ENCODE data around the gene EML1. TPM values are rescaled to one million over a fixed set of nuclear protein-coding genes. Genes with fewer than 3 reads are reported as not detected.
A peak's percentile ranks its signal among the peaks of the same experiment; 100 is the strongest.

Gene EML1
- total and polyA plus RNA-seq, 7 experiments from 2014 or later = not detected

- ATAC-seq = no peak
- Mint-ChIP-seq H3K4me1 (peaks cover 5 to 34% (median 21%) of the 10 kb centered on the region in 7 donors), H3K27ac (peak overlapping the region in 7 of 9 donors; percentile 12 to 69 (median 48)), H3K4me3 (peak overlapping the region; percentile 69 to 85 (median 79)), H3K36me3 (no peaks in the 10 kb centered on the region), H3K9me3 (no peaks in the 10 kb centered on the region), H3K27me3 (peaks cover 0 to 60% (median 27%) of the 10 kb centered on the region in 5 donors)
- Histone ChIP-seq H3K4me3 (ENCODE audit: low read length) (no peak overlapping the region), H3K4me1 (ENCODE audit: control insufficient read depth in 2 of 2, insufficient read depth in 2 of 2, low read length in 2 of 2) (peaks cover 0 to 4% of the 10 kb centered on the region in 2 donors), H3K36me3 (ENCODE audit: control insufficient read depth in 2 of 3, insufficient read depth in 3 of 3, low read length in 3 of 3) (no peaks in the 10 kb centered on the region), H3K27me3 (ENCODE audit: control insufficient read depth in 2 of 2, insufficient read depth in 2 of 2, low read length in 2 of 2) (peaks cover 0 to 5% of the 10 kb centered on the region in 2 donors), H3K9me3 (ENCODE audit: control insufficient read depth in 2 of 3, low read length in 3 of 3) (no peaks in the 10 kb centered on the region), H3K27ac (ENCODE audit: low read depth, low read length) (no peak overlapping the region)
- DNase-seq = peak in 2 of 9 donors; percentile 5 to 9
- ChIA-PET POLR2A (no interaction called here), CTCF (interaction anchor here (1.6 kb wide), 1 partner anchor 112 kb away, joined by 3 read pairs; no protein-coding TSS in a partner anchor)
- intact Hi-C loops (cut with micrococcal nuclease) = loop anchor here (1.0 to 5.0 kb wide), 5 partner anchors 62 to 311 kb away; partner anchors contain the start of genes CYP46A1 (in 2 of the 2), CCDC85C (in 1 of the 2) and CCNK (in 1 of the 2)
Measured at GRCh38 chr14:99792551-99793212, 531 bp upstream of the EML1 start.

GRCh38 chr14:99794151-99794780 is 1.1 kb downstream of the EML1 start:
- DNase-seq (no peak), ATAC-seq (no peak)
- intact Hi-C loops (cut with micrococcal nuclease) = loop anchor here in 1 of 2 donors (5.0 kb wide), 1 partner anchor 112 kb away; the partner anchor contains the start of gene CYP46A1
- no peaks in the 10 kb centered on the region for H3K36me3 ChIP-seq (ENCODE audit: control insufficient read depth in 2 of 3, insufficient read depth in 3 of 3, low read length in 3 of 3)
- Mint-ChIP-seq H3K9me3 (no peaks in the 10 kb centered on the region), H3K4me3 (peak overlapping the region; percentile 31 to 79 (median 66)), H3K36me3 (no peaks in the 10 kb centered on the region), H3K27me3 (peaks cover 0 to 68% (median 27%) of the 10 kb centered on the region in 5 donors), H3K4me1 (peaks cover 5 to 34% (median 21%) of the 10 kb centered on the region in 7 donors), H3K27ac (peak overlapping the region in 1 of 9 donors; percentile 11)
- ChIA-PET POLR2A (no interaction called here), CTCF (no interaction called here)
- H3K4me1 ChIP-seq (ENCODE audit: control insufficient read depth in 2 of 2, insufficient read depth in 2 of 2, low read length in 2 of 2) = peaks cover 0 to 4% of the 10 kb centered on the region in 2 donors
- H3K4me3 ChIP-seq (ENCODE audit: low read length) = no peak overlapping the region
- no peaks in the 10 kb centered on the region for H3K9me3 ChIP-seq (ENCODE audit: control insufficient read depth in 2 of 3, low read length in 3 of 3)
- peaks cover 0 to 5% of the 10 kb centered on the region in 2 donors for H3K27me3 ChIP-seq (ENCODE audit: control insufficient read depth in 2 of 2, insufficient read depth in 2 of 2, low read length in 2 of 2)
- H3K27ac ChIP-seq (ENCODE audit: low read depth, low read length) = no peak overlapping the region

- Histone ChIP-seq H3K4me3 (ENCODE audit: low read length) (no peak overlapping the region), H3K27ac (ENCODE audit: low read depth, low read length) (no peak overlapping the region), H3K27me3 (ENCODE audit: control insufficient read depth in 2 of 2, insufficient read depth in 2 of 2, low read length in 2 of 2) (peaks cover 0 to 5% of the 10 kb centered on the region in 2 donors), H3K9me3 (ENCODE audit: control insufficient read depth in 2 of 3, low read length in 3 of 3) (no peaks in the 10 kb centered on the region), H3K36me3 (ENCODE audit: control insufficient read depth in 2 of 3, insufficient read depth in 3 of 3, low read length in 3 of 3) (no peaks in the 10 kb centered on the region), H3K4me1 (ENCODE audit: control insufficient read depth in 2 of 2, insufficient read depth in 2 of 2, low read length in 2 of 2) (peaks cover 0 to 4% of the 10 kb centered on the region in 2 donors)
- no peak for DNase-seq
- peaks cover 0 to 76% (median 30%) of the 10 kb centered on the region in 5 donors for H3K27me3 Mint-ChIP-seq
- ATAC-seq = no peak
- intact Hi-C loops (cut with micrococcal nuclease) = no loop called here
- H3K4me3 Mint-ChIP-seq = peak overlapping the region in 3 of 10 donors; percentile 16 to 79 (median 28)
- ChIA-PET POLR2A (no interaction called here), CTCF (interaction anchor here (1.4 kb wide), 1 partner anchor 64 kb away, joined by 3 read pairs; no protein-coding TSS in a partner anchor)
- peaks cover 5 to 28% (median 21%) of the 10 kb centered on the region in 7 donors for H3K4me1 Mint-ChIP-seq
- no peaks in the 10 kb centered on the region for H3K36me3 Mint-ChIP-seq
- no peaks in the 10 kb centered on the region for H3K9me3 Mint-ChIP-seq
- H3K27ac Mint-ChIP-seq = no peak overlapping the region
Measured at GRCh38 chr14:99795046-99795445, 1.8 kb downstream of the EML1 start.

GRCh38 chr14:99797231-99797630 is 4.0 kb downstream of the EML1 start:
- intact Hi-C loops (cut with micrococcal nuclease) = no loop called here
- Histone ChIP-seq H3K9me3 (ENCODE audit: control insufficient read depth in 2 of 3, low read length in 3 of 3) (no peaks in the 10 kb centered on the region), H3K27me3 (ENCODE audit: control insufficient read depth in 2 of 2, insufficient read depth in 2 of 2, low read length in 2 of 2) (peaks cover 0 to 5% of the 10 kb centered on the region in 2 donors), H3K4me3 (ENCODE audit: low read length) (no peak overlapping the region), H3K36me3 (ENCODE audit: control insufficient read depth in 2 of 3, insufficient read depth in 3 of 3, low read length in 3 of 3) (no peaks in the 10 kb centered on the region), H3K27ac (ENCODE audit: low read depth, low read length) (no peak overlapping the region), H3K4me1 (ENCODE audit: control insufficient read depth in 2 of 2, insufficient read depth in 2 of 2, low read length in 2 of 2) (peaks cover 0 to 4% of the 10 kb centered on the region in 2 donors)
- ChIA-PET CTCF (no interaction called here), POLR2A (no interaction called here)
- H3K9me3 Mint-ChIP-seq = peaks cover 0 to 1% (median 0%) of the 10 kb centered on the region in 11 donors
- no peak overlapping the region for H3K4me3 Mint-ChIP-seq
- no peak overlapping the region for H3K27ac Mint-ChIP-seq
- ATAC-seq = no peak
- H3K4me1 Mint-ChIP-seq = peaks cover 0 to 12% (median 5%) of the 10 kb centered on the region in 7 donors
- no peak for DNase-seq
- H3K36me3 Mint-ChIP-seq = peaks cover 0 to 5% (median 0%) of the 10 kb centered on the region in 5 donors
- peaks cover 9 to 69% (median 45%) of the 10 kb centered on the region in 5 donors for H3K27me3 Mint-ChIP-seq

- Mint-ChIP-seq H3K27me3 (peaks cover 26 to 52% (median 34%) of the 10 kb centered on the region in 5 donors), H3K36me3 (peaks cover 0 to 5% (median 0%) of the 10 kb centered on the region in 5 donors), H3K4me3 (no peak overlapping the region), H3K27ac (no peak overlapping the region), H3K9me3 (peaks cover 0 to 1% (median 0%) of the 10 kb centered on the region in 11 donors), H3K4me1 (peaks cover 0 to 2% (median 0%) of the 10 kb centered on the region in 7 donors)
- Histone ChIP-seq H3K27me3 (ENCODE audit: control insufficient read depth in 2 of 2, insufficient read depth in 2 of 2, low read length in 2 of 2) (no peaks in the 10 kb centered on the region), H3K9me3 (ENCODE audit: control insufficient read depth in 2 of 3, low read length in 3 of 3) (no peaks in the 10 kb centered on the region), H3K4me3 (ENCODE audit: low read length) (no peak overlapping the region), H3K4me1 (ENCODE audit: control insufficient read depth in 2 of 2, insufficient read depth in 2 of 2, low read length in 2 of 2) (no peaks in the 10 kb centered on the region), H3K27ac (ENCODE audit: low read depth, low read length) (no peak overlapping the region), H3K36me3 (ENCODE audit: control insufficient read depth in 2 of 3, insufficient read depth in 3 of 3, low read length in 3 of 3) (no peaks in the 10 kb centered on the region)
- POLR2A ChIA-PET = no interaction called here
- DNase-seq (no peak), ATAC-seq (no peak)
- CTCF ChIA-PET = no interaction called here
- intact Hi-C loops (cut with micrococcal nuclease) = no loop called here
Measured at GRCh38 chr14:99800781-99801180, 7.6 kb downstream of the EML1 start.

GRCh38 chr14:99802301-99803105 is 9.3 kb downstream of the EML1 start:
- intact Hi-C loops (cut with micrococcal nuclease) = no loop called here
- no peak overlapping the region for H3K4me3 Mint-ChIP-seq

More at GRCh38 chr14:99802301-99803105, 9.3 kb downstream of the EML1 start:
- POLR2A ChIA-PET = no interaction called here
- Histone ChIP-seq H3K36me3 (ENCODE audit: control insufficient read depth in 2 of 3, insufficient read depth in 3 of 3, low read length in 3 of 3) (no peaks in the 10 kb centered on the region), H3K4me3 (ENCODE audit: low read length) (no peak overlapping the region), H3K4me1 (ENCODE audit: control insufficient read depth in 2 of 2, insufficient read depth in 2 of 2, low read length in 2 of 2) (no peaks in the 10 kb centered on the region), H3K9me3 (ENCODE audit: control insufficient read depth in 2 of 3, low read length in 3 of 3) (no peaks in the 10 kb centered on the region), H3K27ac (ENCODE audit: low read depth, low read length) (no peak overlapping the region), H3K27me3 (ENCODE audit: control insufficient read depth in 2 of 2, insufficient read depth in 2 of 2, low read length in 2 of 2) (no peaks in the 10 kb centered on the region)
- Mint-ChIP-seq H3K4me1 (peaks cover 0 to 2% (median 0%) of the 10 kb centered on the region in 7 donors), H3K36me3 (peaks cover 0 to 5% (median 0%) of the 10 kb centered on the region in 5 donors), H3K27me3 (peaks cover 19 to 43% (median 26%) of the 10 kb centered on the region in 5 donors), H3K27ac (no peak overlapping the region), H3K9me3 (peaks cover 0 to 1% (median 0%) of the 10 kb centered on the region in 11 donors)
- DNase-seq = no peak
- no peak for ATAC-seq
- CTCF ChIA-PET = no interaction called here
